Measurements from ENCODE around the gene YBX3.

The YBX3 gene

DNA sequence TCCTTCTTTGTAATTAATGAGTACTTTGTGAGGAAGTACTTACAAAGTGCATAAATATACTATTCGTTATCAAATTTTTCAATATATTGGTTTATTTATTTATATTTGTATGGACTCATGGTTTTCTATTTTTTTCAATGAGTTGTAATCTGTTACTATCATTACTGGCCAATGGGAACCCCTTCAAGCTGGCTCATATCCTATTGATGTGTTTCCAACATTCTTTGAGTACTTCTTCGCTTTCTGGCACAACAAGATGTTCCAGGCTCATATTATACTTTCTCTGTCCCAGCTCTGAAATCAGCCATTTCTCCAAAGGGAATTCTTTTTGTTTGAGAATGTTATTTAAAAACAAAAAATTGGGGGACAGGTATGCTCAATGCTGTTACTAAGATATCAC is 17.5 kb downstream of the YBX3 start:
- no peak for ATAC-seq
- no peak for TF ChIP-seq ZFP30 (CRISPR knock-in tag; IDR thresholded peaks at IDR 0.05)
- TF ChIP-seq GLIS3 (CRISPR knock-in tag; IDR thresholded peaks at IDR 0.05) = no peak
- TF ChIP-seq, protein P1, sequence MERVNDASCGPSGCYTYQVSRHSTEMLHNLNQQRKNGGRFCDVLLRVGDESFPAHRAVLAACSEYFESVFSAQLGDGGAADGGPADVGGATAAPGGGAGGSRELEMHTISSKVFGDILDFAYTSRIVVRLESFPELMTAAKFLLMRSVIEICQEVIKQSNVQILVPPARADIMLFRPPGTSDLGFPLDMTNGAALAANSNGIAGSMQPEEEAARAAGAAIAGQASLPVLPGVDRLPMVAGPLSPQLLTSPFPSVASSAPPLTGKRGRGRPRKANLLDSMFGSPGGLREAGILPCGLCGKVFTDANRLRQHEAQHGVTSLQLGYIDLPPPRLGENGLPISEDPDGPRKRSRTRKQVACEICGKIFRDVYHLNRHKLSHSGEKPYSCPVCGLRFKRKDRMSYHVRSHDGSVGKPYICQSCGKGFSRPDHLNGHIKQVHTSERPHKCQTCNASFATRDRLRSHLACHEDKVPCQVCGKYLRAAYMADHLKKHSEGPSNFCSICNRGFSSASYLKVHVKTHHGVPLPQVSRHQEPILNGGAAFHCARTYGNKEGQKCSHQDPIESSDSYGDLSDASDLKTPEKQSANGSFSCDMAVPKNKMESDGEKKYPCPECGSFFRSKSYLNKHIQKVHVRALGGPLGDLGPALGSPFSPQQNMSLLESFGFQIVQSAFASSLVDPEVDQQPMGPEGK (CRISPR knock-in tag; IDR thresholded peaks at IDR 0.05; ENCODE audit: borderline replicate concordance) = no peak
- TF ChIP-seq ZNF8 (CRISPR knock-in tag; IDR thresholded peaks at IDR 0.05) = no peak
- no peak for TF ChIP-seq BACH2 (CRISPR knock-in tag; IDR thresholded peaks at IDR 0.05; ENCODE audit: borderline replicate concordance)
- TF ChIP-seq ARNTL (CRISPR knock-in tag; IDR thresholded peaks at IDR 0.05; ENCODE audit: borderline replicate concordance, low read depth) = no peak
- TF ChIP-seq ESRRG (CRISPR knock-in tag; IDR thresholded peaks at IDR 0.05) = no peak
- TF ChIP-seq, protein P2, sequence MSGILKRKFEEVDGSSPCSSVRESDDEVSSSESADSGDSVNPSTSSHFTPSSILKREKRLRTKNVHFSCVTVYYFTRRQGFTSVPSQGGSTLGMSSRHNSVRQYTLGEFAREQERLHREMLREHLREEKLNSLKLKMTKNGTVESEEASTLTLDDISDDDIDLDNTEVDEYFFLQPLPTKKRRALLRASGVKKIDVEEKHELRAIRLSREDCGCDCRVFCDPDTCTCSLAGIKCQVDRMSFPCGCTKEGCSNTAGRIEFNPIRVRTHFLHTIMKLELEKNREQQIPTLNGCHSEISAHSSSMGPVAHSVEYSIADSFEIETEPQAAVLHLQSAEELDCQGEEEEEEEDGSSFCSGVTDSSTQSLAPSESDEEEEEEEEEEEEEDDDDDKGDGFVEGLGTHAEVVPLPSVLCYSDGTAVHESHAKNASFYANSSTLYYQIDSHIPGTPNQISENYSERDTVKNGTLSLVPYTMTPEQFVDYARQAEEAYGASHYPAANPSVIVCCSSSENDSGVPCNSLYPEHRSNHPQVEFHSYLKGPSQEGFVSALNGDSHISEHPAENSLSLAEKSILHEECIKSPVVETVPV (CRISPR knock-in tag; IDR thresholded peaks at IDR 0.05) = no peak
- TF ChIP-seq, protein P3, sequence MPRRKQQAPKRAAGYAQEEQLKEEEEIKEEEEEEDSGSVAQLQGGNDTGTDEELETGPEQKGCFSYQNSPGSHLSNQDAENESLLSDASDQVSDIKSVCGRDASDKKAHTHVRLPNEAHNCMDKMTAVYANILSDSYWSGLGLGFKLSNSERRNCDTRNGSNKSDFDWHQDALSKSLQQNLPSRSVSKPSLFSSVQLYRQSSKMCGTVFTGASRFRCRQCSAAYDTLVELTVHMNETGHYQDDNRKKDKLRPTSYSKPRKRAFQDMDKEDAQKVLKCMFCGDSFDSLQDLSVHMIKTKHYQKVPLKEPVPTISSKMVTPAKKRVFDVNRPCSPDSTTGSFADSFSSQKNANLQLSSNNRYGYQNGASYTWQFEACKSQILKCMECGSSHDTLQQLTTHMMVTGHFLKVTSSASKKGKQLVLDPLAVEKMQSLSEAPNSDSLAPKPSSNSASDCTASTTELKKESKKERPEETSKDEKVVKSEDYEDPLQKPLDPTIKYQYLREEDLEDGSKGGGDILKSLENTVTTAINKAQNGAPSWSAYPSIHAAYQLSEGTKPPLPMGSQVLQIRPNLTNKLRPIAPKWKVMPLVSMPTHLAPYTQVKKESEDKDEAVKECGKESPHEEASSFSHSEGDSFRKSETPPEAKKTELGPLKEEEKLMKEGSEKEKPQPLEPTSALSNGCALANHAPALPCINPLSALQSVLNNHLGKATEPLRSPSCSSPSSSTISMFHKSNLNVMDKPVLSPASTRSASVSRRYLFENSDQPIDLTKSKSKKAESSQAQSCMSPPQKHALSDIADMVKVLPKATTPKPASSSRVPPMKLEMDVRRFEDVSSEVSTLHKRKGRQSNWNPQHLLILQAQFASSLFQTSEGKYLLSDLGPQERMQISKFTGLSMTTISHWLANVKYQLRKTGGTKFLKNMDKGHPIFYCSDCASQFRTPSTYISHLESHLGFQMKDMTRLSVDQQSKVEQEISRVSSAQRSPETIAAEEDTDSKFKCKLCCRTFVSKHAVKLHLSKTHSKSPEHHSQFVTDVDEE (CRISPR knock-in tag; IDR thresholded peaks at IDR 0.05) = no peak
- no peak for TF ChIP-seq ZNF70 (CRISPR knock-in tag; IDR thresholded peaks at IDR 0.05)
- TF ChIP-seq, protein P4, sequence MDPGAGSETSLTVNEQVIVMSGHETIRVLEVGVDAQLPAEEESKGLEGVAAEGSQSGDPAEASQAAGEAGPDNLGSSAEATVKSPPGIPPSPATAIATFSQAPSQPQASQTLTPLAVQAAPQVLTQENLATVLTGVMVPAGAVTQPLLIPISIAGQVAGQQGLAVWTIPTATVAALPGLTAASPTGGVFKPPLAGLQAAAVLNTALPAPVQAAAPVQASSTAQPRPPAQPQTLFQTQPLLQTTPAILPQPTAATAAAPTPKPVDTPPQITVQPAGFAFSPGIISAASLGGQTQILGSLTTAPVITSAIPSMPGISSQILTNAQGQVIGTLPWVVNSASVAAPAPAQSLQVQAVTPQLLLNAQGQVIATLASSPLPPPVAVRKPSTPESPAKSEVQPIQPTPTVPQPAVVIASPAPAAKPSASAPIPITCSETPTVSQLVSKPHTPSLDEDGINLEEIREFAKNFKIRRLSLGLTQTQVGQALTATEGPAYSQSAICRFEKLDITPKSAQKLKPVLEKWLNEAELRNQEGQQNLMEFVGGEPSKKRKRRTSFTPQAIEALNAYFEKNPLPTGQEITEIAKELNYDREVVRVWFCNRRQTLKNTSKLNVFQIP (CRISPR knock-in tag; IDR thresholded peaks at IDR 0.05; ENCODE audit: borderline replicate concordance, low read depth) = no peak

DNA sequence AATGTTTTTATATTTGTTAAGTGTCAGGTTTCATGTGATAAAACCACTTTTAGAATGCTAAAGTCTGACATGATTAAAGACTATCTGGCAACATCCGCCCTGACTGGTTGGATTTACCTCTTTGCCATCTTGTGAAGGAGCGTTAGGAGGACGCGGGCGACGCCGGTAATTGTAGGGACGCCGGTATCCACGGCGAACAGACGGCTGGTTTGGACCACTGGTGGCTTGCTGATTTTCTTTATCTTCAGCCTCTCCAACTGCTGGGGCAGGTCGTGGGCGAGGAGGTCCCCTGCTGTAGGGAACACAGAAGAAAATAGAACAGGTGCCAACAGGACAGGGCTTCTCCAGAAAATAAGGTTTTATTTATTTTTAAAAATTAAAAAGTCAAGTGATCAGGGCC is 21.3 kb downstream of the YBX3 start:
- TF ChIP-seq RARB (CRISPR knock-in tag; IDR thresholded peaks at IDR 0.05) = no peak
- TF ChIP-seq OSR1 (CRISPR knock-in tag; IDR thresholded peaks at IDR 0.05) = no peak
- TF ChIP-seq, protein P5, sequence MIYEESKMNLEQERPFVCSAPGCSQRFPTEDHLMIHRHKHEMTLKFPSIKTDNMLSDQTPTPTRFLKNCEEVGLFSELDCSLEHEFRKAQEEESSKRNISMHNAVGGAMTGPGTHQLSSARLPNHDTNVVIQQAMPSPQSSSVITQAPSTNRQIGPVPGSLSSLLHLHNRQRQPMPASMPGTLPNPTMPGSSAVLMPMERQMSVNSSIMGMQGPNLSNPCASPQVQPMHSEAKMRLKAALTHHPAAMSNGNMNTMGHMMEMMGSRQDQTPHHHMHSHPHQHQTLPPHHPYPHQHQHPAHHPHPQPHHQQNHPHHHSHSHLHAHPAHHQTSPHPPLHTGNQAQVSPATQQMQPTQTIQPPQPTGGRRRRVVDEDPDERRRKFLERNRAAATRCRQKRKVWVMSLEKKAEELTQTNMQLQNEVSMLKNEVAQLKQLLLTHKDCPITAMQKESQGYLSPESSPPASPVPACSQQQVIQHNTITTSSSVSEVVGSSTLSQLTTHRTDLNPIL (CRISPR knock-in tag; IDR thresholded peaks at IDR 0.05; ENCODE audit: low read depth) = no peak
- TF ChIP-seq TCF4 (CRISPR knock-in tag; IDR thresholded peaks at IDR 0.05; ENCODE audit: borderline replicate concordance) = no peak
- TF ChIP-seq, protein P4 (CRISPR knock-in tag; IDR thresholded peaks at IDR 0.05; ENCODE audit: borderline replicate concordance, low read depth) = no peak
- TF ChIP-seq SNAI2 (CRISPR knock-in tag; IDR thresholded peaks at IDR 0.05) = no peak
- TF ChIP-seq, protein P1 (CRISPR knock-in tag; IDR thresholded peaks at IDR 0.05; ENCODE audit: borderline replicate concordance) = no peak
- TF ChIP-seq, protein P2 (CRISPR knock-in tag; IDR thresholded peaks at IDR 0.05) = no peak
- TF ChIP-seq ZFP3 (CRISPR knock-in tag; IDR thresholded peaks at IDR 0.05) = no peak
- TF ChIP-seq BACH2 (CRISPR knock-in tag; IDR thresholded peaks at IDR 0.05; ENCODE audit: borderline replicate concordance) = no peak
- TF ChIP-seq PPARA (CRISPR knock-in tag; IDR thresholded peaks at IDR 0.05; ENCODE audit: borderline replicate concordance) = no peak
- no peak for ATAC-seq
